Measurements from ENCODE around the gene ATG2A. TPM values are rescaled to one million over a fixed set of nuclear protein-coding genes. Genes with fewer than 3 reads are reported as not detected.

Gene ATG2A
- total and polyA plus RNA-seq, 9 of the 15 experiments (the other 6 are each of a cell fraction or from before 2014, with no cell fraction given): 0.25 to 45.9 (median 5.2) TPM

DNA sequence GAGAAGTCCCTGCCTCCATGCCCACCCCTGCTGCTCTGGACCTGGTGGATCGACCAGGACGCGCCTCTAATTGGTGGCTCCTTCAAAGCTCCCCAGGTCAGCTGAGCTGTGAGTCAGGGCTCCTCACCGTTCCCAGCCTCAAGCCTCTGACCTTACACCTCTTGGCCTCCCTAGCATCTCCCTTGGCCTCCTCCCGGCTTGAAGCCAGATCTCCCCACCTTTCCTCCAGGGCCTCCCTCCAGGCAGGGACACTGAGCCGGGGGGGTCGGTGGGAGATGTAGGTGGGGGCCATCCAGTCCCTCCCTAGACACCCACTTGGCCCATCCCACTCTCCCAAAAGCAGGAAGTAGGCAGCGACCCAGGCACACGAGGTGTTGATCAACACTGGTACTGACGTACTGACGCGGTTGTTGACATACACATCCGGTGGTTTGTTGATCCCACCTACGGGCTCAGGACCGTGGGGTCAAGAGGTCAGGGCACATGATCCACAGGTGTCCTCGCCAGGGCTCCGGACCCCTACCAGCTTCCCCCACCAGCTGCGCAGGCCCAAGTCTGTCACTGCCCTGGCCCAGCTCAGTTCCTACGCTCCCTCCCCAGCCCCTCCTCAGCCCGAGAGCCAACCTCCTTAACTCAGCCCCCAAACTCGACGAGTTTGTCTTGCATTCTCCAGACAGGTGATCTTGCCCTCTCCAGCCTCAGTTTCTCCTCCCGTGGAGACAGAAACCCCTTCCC lies 802 bp downstream of the ATG2A start (continued):
- TF ChIP-seq FOXP4 (CRISPR knock-in tag; IDR thresholded peaks at IDR 0.05; ENCODE audit: borderline replicate concordance): peak; percentile 72; the same call in 1 of the 2 replicates
- TF ChIP-seq ZNF512 (tag; IDR thresholded peaks at IDR 0.05): no peak
- TF ChIP-seq ETV1 (tag; conservative IDR thresholded peaks at IDR 0.05; ENCODE audit: low read depth): peak; percentile 50; the same call in 1 of the 2 replicates
- no peak for TF ChIP-seq MTF1 (CRISPR knock-in tag; IDR thresholded peaks at IDR 0.05; ENCODE audit: borderline replicate concordance)
- TF ChIP-seq HDAC8 (tag; IDR thresholded peaks at IDR 0.05): no peak
- no peak for TF ChIP-seq RFX1 (IDR thresholded peaks at IDR 0.05)
- peak; percentile 59 for TF ChIP-seq ATF3 (IDR thresholded peaks at IDR 0.05)
- TF ChIP-seq ATF3 (CRISPR knock-in tag; conservative IDR thresholded peaks at IDR 0.05): no peak
- peak; percentile 83 for TF ChIP-seq NR2C1 (IDR thresholded peaks at IDR 0.05)
- TF ChIP-seq NR2C1 (tag; IDR thresholded peaks at IDR 0.05): peak; percentile 73
- TF ChIP-seq CXXC5 (CRISPR knock-in tag; IDR thresholded peaks at IDR 0.05): peak; percentile 39
- TF ChIP-seq EGR1 (conservative IDR thresholded peaks at IDR 0.05): peak; percentile 44; the same call in 1 of the 2 replicates
- peak in 1 of 2 experiments; percentile 86; a peak in 2 of 4 replicates for TF ChIP-seq FOXA3 (CRISPR knock-in tag; conservative IDR thresholded peaks at IDR 0.05 in 1 of 2, IDR thresholded peaks at IDR 0.05 in 1 of 2)
- TF ChIP-seq ZBTB7A (IDR thresholded peaks at IDR 0.05; ENCODE audit: borderline replicate concordance, control insufficient read depth, low read depth, low read length): peak; percentile 31; the same call in 1 of the 2 replicates
- TF ChIP-seq, protein P1, sequence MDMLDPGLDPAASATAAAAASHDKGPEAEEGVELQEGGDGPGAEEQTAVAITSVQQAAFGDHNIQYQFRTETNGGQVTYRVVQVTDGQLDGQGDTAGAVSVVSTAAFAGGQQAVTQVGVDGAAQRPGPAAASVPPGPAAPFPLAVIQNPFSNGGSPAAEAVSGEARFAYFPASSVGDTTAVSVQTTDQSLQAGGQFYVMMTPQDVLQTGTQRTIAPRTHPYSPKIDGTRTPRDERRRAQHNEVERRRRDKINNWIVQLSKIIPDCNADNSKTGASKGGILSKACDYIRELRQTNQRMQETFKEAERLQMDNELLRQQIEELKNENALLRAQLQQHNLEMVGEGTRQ (CRISPR knock-in tag; IDR thresholded peaks at IDR 0.05): peak; percentile 24; the same call in 1 of the 2 replicates
- 0 out of 2 replicates have a peak, but pooled peaks have one; percentile 7 for TF ChIP-seq KAT7 (CRISPR knock-in tag; IDR thresholded peaks at IDR 0.05; ENCODE audit: borderline replicate concordance)
- TF ChIP-seq MAX (CRISPR knock-in tag; IDR thresholded peaks at IDR 0.05): peak; percentile 69
- no peak for TF ChIP-seq DLX4 (CRISPR knock-in tag; IDR thresholded peaks at IDR 0.05)
- peak; percentile 56; the same call in 1 of the 2 replicates for TF ChIP-seq L3MBTL2 (IDR thresholded peaks at IDR 0.05)
- 0 out of 2 replicates have a peak, but pooled peaks have one; percentile 36 for TF ChIP-seq CC2D1A (IDR thresholded peaks at IDR 0.05)

Measured in K562 (cell line).